Measurements from ENCODE around the gene SYNC. TPM values are rescaled to one million over a fixed set of nuclear protein-coding genes. Genes with fewer than 3 reads are reported as not detected.

SYNC gene
- total RNA-seq, 1 experiment from 2014 or later: 2.8 TPM

GRCh38 chr1:32728413-32729077 is 26.0 kb upstream of the SYNC start:
- Histone ChIP-seq H2AFZ (no peak overlapping the region), H4K20me1 (ENCODE audit: insufficient read depth) (no peaks in the 10 kb centered on the region), H3K79me2 (ENCODE audit: low read depth) (no peaks in the 10 kb centered on the region), H3K36me3 (ENCODE audit: low read depth) (no peaks in the 10 kb centered on the region), H3F3A (ENCODE audit: insufficient read depth, low read depth) (peaks cover 27% of the 10 kb centered on the region; the same call in 1 of the 2 replicates), H3K27ac (no peak overlapping the region), H3K9me3 (ENCODE audit: insufficient read depth, low read depth) (no peaks in the 10 kb centered on the region), H3K4me1 (replicated peaks; ENCODE audit: insufficient read depth) (peaks cover 20% of the 10 kb centered on the region), H3K4me2 (no peak overlapping the region), H3K4me3 (no peak overlapping the region), H3K9me2 (ENCODE audit: insufficient read depth) (no peaks in the 10 kb centered on the region), H3K27me3 (ENCODE audit: insufficient read depth, low read depth) (no peaks in the 10 kb centered on the region)
- TF ChIP-seq CTCF (conservative IDR thresholded peaks at IDR 0.05): no peak
- no peak for TF ChIP-seq EZH2 (IDR thresholded peaks at IDR 0.05; ENCODE audit: low read depth)
- no TSS peak for BruUV-seq (replicated peaks)
- ChIA-PET CTCF (no interaction called here), POLR2A (ENCODE audit: unreplicated experiment) (interaction anchor here (0.5 to 0.7 kb wide), 3 partner anchors 12 to 794 kb away, joined by 3 to 9 read pairs (median 7); no protein-coding TSS in a partner anchor)
- intact Hi-C loops (cut with micrococcal nuclease; ENCODE audit: unreplicated experiment): no loop called here
- no peak for DNase-seq

GRCh38 chr1:32727876-32728275 is 25.3 kb upstream of the SYNC start:
- H3K36me3 ChIP-seq (ENCODE audit: low read depth): no peaks in the 10 kb centered on the region
- H3K9me3 ChIP-seq (ENCODE audit: insufficient read depth, low read depth): no peaks in the 10 kb centered on the region
- no peaks in the 10 kb centered on the region for H3K79me2 ChIP-seq (ENCODE audit: low read depth)
- no peak overlapping the region for H2AFZ ChIP-seq
- no peak for DNase-seq
- no peaks in the 10 kb centered on the region for H3K27me3 ChIP-seq (ENCODE audit: insufficient read depth, low read depth)
- H3F3A ChIP-seq (ENCODE audit: insufficient read depth, low read depth): peaks cover 27% of the 10 kb centered on the region; the same call in 1 of the 2 replicates
- H3K27ac ChIP-seq: no peak overlapping the region
- intact Hi-C loops (cut with micrococcal nuclease; ENCODE audit: unreplicated experiment): no loop called here
- TF ChIP-seq CTCF (conservative IDR thresholded peaks at IDR 0.05) (no peak), EZH2 (IDR thresholded peaks at IDR 0.05; ENCODE audit: low read depth) (no peak)
- no TSS peak for BruUV-seq (replicated peaks)
- H3K4me2 ChIP-seq: no peak overlapping the region
- ChIA-PET CTCF (no interaction called here), POLR2A (ENCODE audit: unreplicated experiment) (interaction anchor here (0.6 to 0.7 kb wide), 2 partner anchors 13 to 119 kb away, joined by 3 to 9 read pairs; no protein-coding TSS in a partner anchor)
- no peaks in the 10 kb centered on the region for H3K9me2 ChIP-seq (ENCODE audit: insufficient read depth)
- H3K4me3 ChIP-seq: no peak overlapping the region
- peaks cover 20% of the 10 kb centered on the region for H3K4me1 ChIP-seq (replicated peaks; ENCODE audit: insufficient read depth)
- no peaks in the 10 kb centered on the region for H4K20me1 ChIP-seq (ENCODE audit: insufficient read depth)

- TF ChIP-seq CTCF (conservative IDR thresholded peaks at IDR 0.05): no peak
- TF ChIP-seq EZH2 (IDR thresholded peaks at IDR 0.05; ENCODE audit: low read depth): no peak
- H3F3A ChIP-seq (ENCODE audit: insufficient read depth, low read depth): peaks cover 15% of the 10 kb centered on the region; the same call in 1 of the 2 replicates
- peak overlapping the region; percentile 44 for H3K4me2 ChIP-seq
- DNase-seq: no peak
- TSS peak; percentile 86 for BruUV-seq (replicated peaks)
- POLR2A ChIA-PET (ENCODE audit: unreplicated experiment): interaction anchor here (0.7 kb wide), 1 partner anchor 72 kb away, joined by 3 read pairs; no protein-coding TSS in a partner anchor
- H3K27ac ChIP-seq: peak overlapping the region; percentile 50
- H3K4me3 ChIP-seq: no peak overlapping the region
- no peaks in the 10 kb centered on the region for H3K9me3 ChIP-seq (ENCODE audit: insufficient read depth, low read depth)
- H4K20me1 ChIP-seq (ENCODE audit: insufficient read depth): no peaks in the 10 kb centered on the region
- peaks cover 20% of the 10 kb centered on the region for H3K4me1 ChIP-seq (replicated peaks; ENCODE audit: insufficient read depth)
- no peaks in the 10 kb centered on the region for H3K79me2 ChIP-seq (ENCODE audit: low read depth)
- intact Hi-C loops (cut with micrococcal nuclease; ENCODE audit: unreplicated experiment): no loop called here
- CTCF ChIA-PET: interaction anchor here (0.5 to 1.5 kb wide), 4 partner anchors 9 to 331 kb away, joined by 3 to 5 read pairs (median 4); no protein-coding TSS in a partner anchor
- no peak overlapping the region for H2AFZ ChIP-seq
- no peaks in the 10 kb centered on the region for H3K27me3 ChIP-seq (ENCODE audit: insufficient read depth, low read depth)
- H3K36me3 ChIP-seq (ENCODE audit: low read depth): no peaks in the 10 kb centered on the region
- H3K9me2 ChIP-seq (ENCODE audit: insufficient read depth): no peaks in the 10 kb centered on the region
Measured at GRCh38 chr1:32725615-32725982, 23.0 kb upstream of the SYNC start.
